Neural crest cell (in vitro differentiated cells): ENCODE results near the gene BEST4. TPM values are rescaled to one million over a fixed set of nuclear protein-coding genes. Genes with fewer than 3 reads are reported as not detected.

Source experiments
- DNase-seq: peaks from one replicate; pipeline ENCODE4 v3.0.0; 2021; ENCODE audit warnings: low read depth, mixed read lengths, low spot score
- H3K27ac Mint-ChIP-seq: one replicate; pipeline ENCODE4 v1.8.0; 2021; ENCODE audit warnings: mild to moderate bottlenecking, mixed read lengths; ENCODE audit not compliant: unreplicated experiment
- H3K27me3 Mint-ChIP-seq: 2 replicates; pipeline ENCODE4 v1.8.0; 2021; ENCODE audit warnings: low read depth, mild to moderate bottlenecking, mixed read lengths
- H3K36me3 Mint-ChIP-seq: 2 replicates; pipeline ENCODE4 v1.8.0; 2021; ENCODE audit warnings: low read depth, mild to moderate bottlenecking, mixed read lengths
- H3K4me1 Mint-ChIP-seq: 2 replicates; pipeline ENCODE4 v1.8.0; 2021; ENCODE audit warnings: mixed read lengths
- H3K4me3 Mint-ChIP-seq: one replicate; pipeline ENCODE4 v1.8.0; 2021; ENCODE audit warnings: mild to moderate bottlenecking, mixed read lengths
- H3K9me3 Mint-ChIP-seq: 2 replicates; pipeline ENCODE4 v1.8.0; 2021; ENCODE audit warnings: mixed read lengths
- total RNA-seq: library from RNA; stranded (reverse); gene quantifications from 2 replicates; pipeline ENCODE4 v1.2.1, GENCODE V29; 2021
- TF ChIP-seq, protein P1 (sequence below): fragments of 200-600 bp; sonication (generic); conservative IDR thresholded peaks from 2 replicates; pipeline ENCODE4 v1.5.0; 2021; ENCODE audit warnings: antibody characterized with exemption, mild to moderate bottlenecking

BEST4 gene
- total RNA-seq, 1 donor from 2014 or later = 0.23 TPM

DNA sequence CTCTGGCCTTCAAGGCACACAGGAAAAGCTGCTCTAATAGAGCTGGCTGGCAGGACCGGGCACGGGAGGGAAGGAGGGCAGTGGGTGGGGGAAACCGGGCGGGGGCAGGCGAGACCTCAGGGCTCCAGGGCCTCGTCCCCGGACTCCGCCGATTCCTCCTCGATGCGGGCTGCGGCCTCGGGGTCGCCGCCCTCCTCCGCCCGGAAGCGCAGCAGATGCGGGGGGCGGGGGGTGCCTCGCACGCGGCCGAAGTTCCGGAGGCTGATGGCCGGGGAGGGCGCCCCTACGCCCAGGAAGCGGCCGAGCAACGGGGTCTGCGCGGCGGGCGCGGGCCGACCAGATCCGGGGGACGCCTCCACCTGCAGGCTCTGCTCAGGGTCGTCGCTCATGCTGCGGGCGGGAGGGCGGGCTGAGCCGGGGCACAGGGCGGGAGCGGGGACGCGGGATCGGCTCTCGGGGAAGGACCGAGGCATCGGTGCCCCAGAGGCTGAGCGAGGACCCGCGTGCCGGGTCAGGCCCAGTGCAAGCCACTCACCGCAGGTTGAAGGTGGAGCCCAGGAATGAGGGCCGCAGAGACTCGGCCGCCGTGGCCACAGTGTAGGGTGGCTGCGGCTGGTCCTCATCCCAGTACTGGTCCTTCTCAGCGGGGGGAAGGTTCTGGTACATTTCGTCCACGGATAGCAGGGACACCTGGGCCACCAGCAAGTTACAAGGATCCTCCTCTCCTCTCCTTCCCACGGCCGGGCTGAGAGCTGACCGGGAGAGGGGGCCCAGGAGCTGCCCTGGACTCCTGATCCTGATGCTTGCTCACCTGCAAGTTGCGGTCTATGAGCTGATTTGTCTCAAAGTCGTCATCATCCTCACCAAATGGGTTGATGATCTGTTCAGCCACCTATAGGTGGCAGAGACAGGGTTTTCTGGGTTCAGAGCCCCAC, 3.6 kb downstream of the BEST4 start:
- Mint-ChIP-seq H3K9me3 (no peaks in the 10 kb centered on the region), H3K4me1 (peaks cover 31% of the 10 kb centered on the region), H3K4me3 (peak overlapping the region; percentile 85), H3K27ac (no peak overlapping the region), H3K27me3 (peaks cover 10% of the 10 kb centered on the region), H3K36me3 (peaks cover 17% of the 10 kb centered on the region)
- DNase-seq = no peak
- TF ChIP-seq, protein P1, sequence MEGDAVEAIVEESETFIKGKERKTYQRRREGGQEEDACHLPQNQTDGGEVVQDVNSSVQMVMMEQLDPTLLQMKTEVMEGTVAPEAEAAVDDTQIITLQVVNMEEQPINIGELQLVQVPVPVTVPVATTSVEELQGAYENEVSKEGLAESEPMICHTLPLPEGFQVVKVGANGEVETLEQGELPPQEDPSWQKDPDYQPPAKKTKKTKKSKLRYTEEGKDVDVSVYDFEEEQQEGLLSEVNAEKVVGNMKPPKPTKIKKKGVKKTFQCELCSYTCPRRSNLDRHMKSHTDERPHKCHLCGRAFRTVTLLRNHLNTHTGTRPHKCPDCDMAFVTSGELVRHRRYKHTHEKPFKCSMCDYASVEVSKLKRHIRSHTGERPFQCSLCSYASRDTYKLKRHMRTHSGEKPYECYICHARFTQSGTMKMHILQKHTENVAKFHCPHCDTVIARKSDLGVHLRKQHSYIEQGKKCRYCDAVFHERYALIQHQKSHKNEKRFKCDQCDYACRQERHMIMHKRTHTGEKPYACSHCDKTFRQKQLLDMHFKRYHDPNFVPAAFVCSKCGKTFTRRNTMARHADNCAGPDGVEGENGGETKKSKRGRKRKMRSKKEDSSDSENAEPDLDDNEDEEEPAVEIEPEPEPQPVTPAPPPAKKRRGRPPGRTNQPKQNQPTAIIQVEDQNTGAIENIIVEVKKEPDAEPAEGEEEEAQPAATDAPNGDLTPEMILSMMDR = no peak

DNA sequence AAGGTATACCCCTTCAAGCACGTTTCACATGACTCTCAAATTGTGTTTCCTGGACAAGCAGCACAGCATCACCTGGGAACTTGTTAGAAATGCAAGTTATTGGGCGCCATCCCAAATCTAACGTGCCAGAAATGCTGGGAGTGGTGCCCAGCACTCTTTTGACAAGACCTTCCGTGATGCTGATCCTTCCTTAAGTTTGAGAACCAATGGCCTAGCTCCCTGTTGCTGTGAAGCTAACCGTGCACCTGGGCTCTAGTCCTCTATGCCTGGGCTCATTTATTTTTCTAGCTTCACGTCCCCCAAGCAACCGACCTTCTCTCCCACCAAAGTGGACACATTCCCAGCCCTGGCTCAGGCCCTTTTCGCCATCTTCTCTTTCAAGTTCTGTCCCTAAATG, 4.3 kb downstream of the BEST4 start:
- no peak overlapping the region for H3K27ac Mint-ChIP-seq
- peaks cover 20% of the 10 kb centered on the region for H3K36me3 Mint-ChIP-seq
- H3K4me1 Mint-ChIP-seq = peaks cover 33% of the 10 kb centered on the region
- no peaks in the 10 kb centered on the region for H3K9me3 Mint-ChIP-seq
- TF ChIP-seq, protein P1 = no peak
- H3K27me3 Mint-ChIP-seq = peaks cover 10% of the 10 kb centered on the region
- DNase-seq = no peak
- peak overlapping the region; percentile 85 for H3K4me3 Mint-ChIP-seq

DNA sequence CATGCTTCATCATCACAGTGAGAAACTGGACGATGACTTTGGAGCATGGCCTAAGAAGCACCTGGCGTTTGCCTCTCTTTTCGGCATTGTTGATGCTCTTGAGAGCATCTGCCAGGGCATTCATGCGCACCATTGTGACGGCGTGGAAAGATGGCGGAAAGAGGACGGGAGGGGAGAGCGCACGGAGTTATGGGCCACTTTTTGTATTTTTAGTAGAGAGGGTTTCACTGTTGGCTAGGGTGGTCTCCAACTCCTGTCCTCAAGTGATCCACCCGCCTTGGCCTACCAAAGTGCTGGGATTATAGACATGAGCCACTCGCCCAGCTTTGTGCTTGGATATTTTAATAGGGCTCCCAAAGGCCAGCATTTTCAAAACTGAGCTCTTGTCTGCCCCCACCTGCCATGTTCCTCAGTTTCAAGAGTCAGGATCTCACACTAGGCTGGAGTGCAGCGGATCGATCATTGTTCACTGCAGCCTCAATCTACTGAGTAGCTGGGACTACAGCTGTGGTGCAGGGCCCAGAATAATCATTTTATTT, 7.3 kb downstream of the BEST4 start:
- H3K4me3 Mint-ChIP-seq = peak overlapping the region; percentile 90
- H3K9me3 Mint-ChIP-seq = no peaks in the 10 kb centered on the region
- peaks cover 38% of the 10 kb centered on the region for H3K36me3 Mint-ChIP-seq
- peaks cover 46% of the 10 kb centered on the region for H3K4me1 Mint-ChIP-seq
- H3K27me3 Mint-ChIP-seq = peaks cover 8% of the 10 kb centered on the region
- DNase-seq = no peak
- TF ChIP-seq, protein P1 = no peak
- H3K27ac Mint-ChIP-seq = no peak overlapping the region

DNA sequence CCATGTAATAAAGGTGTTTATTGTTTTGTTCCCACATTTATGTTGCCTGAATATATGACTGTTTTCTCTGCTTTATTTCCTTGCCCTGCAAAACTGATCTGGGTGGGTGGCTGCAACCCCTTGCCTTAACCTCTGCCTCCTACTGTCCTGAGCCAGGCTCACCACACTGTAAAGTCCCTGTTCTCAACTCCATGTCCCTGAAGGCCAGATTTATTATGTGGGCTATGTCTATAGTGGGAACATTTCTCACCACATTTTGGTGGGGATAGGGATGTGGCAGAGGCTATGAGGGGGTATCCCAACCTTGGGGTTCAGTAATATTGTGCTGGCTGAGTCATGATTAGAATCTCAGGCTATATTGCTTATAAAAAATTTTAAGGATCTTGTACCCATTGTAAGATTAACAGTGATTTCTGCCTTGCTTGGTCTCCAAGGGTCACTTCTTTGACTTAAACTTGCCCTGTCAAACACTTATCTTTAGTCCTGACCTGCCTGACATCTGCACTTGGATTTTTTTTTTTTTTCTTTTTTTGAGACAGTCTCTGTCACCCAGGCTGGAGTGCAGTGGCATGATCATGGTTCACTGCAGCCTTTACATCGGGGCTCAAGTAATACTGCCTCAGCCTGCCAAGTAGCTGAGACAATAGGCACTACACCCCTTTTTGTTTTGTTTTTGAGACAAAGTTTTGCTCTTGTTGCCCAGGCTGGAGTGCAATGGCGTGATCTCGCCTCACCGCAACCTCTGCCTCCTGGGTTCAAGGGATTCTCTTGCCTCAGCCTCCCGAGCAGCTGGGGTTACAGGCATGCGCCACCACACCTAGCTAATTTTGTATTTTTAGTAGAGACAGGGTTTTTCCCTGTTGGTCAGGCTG, 9.0 kb downstream of the BEST4 start:
- peak overlapping the region; percentile 90 for H3K4me3 Mint-ChIP-seq
- H3K36me3 Mint-ChIP-seq = peaks cover 38% of the 10 kb centered on the region
- TF ChIP-seq, protein P1 = no peak
- H3K27ac Mint-ChIP-seq = peak overlapping the region; percentile 28
- peaks cover 47% of the 10 kb centered on the region for H3K4me1 Mint-ChIP-seq
- DNase-seq = no peak
- H3K27me3 Mint-ChIP-seq = peaks cover 5% of the 10 kb centered on the region
- no peaks in the 10 kb centered on the region for H3K9me3 Mint-ChIP-seq

DNA sequence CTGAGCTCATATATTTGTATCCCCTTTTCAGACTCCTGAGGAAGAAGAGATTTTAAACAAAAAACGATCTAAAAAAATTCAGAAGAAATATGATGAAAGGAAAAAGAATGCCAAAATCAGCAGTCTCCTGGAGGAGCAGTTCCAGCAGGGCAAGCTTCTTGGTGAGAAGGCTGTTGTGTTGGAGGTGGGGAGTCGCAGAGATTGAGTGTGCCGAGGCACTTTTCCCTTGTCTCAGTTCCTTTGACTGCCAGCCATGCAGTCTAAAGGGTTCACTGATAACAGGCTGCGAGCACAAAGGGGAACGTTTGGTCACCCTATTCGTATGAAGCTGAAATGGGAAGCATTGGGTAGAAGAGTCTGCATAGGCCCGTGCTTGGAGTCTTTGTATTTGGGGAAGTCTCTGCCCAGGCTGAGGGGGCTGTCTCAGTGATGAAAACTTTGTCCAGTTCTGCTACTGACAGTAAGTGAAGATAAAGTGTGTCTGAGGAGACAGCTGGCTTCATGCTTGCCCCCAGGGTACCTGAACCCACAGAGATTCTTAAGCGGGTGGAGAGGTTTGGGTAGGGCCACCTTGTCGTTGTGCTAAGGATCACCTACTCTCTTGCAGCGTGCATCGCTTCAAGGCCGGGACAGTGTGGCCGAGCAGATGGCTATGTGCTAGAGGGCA, 9.9 kb downstream of the BEST4 start:
- Mint-ChIP-seq H3K27ac (no peak overlapping the region), H3K9me3 (no peaks in the 10 kb centered on the region), H3K4me3 (peak overlapping the region; percentile 90), H3K27me3 (no peaks in the 10 kb centered on the region), H3K36me3 (peaks cover 38% of the 10 kb centered on the region), H3K4me1 (peaks cover 41% of the 10 kb centered on the region)
- TF ChIP-seq, protein P1 = no peak
- DNase-seq = no peak
